LHCN-M2 (cell line): ENCODE measurements around the gene NRTN. TPM values are rescaled to one million over a fixed set of nuclear protein-coding genes. Genes with fewer than 3 reads are reported as not detected.

Source experiments
- DNase-seq: peaks from one replicate; pipeline ENCODE4 v3.0.0-alpha.2; 2012; ENCODE audit warnings: low read depth
- total RNA-seq: library from RNA; depleted of rRNA; stranded (reverse); fragments of >200 nt; gene quantifications from 2 replicates; pipeline ENCODE4 v1.2.3, GENCODE V29; 2014

NRTN gene
- total RNA-seq, 1 experiment from 2014 or later = not detected

DNA sequence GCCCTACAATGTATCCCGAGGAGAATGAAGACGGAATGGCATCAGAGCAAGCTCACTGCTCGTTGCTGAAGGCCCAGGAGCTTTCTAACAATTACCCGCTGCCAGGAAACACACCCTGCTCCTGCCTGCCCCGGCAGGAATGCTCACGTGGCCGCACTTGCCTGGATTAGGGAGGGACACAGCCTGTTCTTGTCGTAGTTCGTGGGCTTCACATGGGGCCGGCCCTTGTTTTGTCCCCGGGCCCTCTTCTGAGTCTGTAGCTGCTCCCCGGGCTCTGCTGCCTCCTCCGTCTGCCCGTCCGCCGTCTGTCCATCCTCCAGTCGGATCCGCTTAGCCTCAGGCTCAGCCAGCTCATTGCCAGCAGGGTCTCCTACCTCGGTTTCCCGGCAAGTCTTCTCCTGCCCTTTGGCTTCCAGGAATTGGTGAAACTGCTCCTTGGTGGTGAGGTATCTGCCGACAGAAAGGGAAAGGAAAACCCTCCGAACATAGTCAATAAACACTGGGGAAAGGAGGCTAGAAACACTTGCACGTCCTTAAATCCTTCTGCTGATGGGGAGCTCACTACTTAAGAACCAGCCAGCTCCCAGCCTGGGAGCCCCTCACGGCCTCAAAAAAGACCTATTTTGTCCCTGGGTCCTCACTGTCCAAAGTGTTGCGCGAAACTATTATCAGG, 14.8 kb upstream of the NRTN start:
- no peak for DNase-seq

DNA sequence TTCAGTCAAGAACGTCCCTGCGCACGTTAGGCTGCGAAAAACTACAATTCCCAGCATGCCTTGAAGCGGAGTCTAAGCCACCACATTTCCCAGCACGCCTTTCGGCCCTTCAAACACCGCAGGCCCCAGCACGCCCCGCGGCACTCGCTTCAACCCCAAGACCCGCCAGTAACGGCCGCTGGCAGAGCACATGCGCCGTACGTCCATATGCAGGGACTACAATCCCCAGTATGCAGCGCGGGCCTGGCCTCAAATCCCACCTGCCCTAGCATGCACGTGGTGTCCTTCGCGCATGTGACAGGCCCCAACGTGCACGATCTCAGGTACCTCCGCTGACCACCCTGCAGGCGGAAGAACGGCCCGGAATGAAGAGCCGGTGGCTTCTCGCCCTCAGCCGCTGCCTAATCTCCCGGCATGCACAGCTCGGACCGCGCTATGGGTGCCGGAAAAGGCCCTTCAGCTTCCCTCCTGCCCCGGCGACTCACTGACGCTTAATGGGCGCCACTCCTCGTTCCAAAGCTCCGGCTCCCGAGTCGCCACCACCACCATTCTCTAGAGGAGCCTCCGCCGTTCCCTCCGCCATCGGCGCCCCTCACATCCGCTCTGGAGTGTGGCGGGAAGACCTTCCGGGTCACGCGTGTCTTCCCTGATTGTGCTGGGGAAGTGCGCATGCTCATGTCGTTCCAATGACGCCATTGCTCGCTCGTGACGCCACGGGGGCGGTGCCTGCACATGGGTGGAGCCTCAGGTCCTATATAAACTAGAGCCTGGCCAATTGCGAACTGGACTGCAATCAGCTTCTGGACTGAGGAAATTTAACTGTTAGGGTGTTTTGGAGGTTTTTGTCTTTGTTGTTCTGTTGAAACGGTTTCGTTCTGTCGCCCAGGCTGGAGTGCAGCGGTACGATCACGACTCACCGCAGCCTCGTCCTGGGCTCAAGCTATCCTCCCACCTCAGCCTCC, 14.0 kb upstream of the NRTN start, which contains the start of gene DUS3L:
Gene DUS3L (minus strand): TSS at position 605 of the 962 bp plus-strand sequence. CDS start 22 bp downstream, at position 583.
- peak; percentile 96 for DNase-seq

- no peak for DNase-seq
Observed at GRCh38 chr19:5792224-5792623, 12.6 kb upstream of the NRTN start.

DNA sequence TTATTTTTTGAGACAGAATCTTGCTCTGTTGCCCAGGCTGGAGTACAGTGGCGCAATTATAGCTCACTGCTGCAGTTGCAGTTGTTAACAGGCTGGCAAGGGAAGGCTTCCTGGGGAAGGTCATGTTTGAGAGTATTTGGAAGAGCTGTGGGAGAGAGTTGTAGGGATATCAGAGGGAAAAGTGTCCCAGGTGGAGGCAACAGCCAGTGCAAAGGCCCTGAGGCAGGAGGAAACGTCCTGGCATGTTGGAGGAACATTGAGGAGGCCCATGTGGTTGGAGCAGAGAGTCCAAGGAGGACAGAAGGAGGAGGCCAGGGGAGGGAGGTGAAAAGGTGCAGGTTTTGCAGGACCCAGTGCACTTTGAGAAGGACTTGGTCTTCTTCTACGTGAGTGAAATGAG, 11.7 kb upstream of the NRTN start:
- DNase-seq = no peak

DNA sequence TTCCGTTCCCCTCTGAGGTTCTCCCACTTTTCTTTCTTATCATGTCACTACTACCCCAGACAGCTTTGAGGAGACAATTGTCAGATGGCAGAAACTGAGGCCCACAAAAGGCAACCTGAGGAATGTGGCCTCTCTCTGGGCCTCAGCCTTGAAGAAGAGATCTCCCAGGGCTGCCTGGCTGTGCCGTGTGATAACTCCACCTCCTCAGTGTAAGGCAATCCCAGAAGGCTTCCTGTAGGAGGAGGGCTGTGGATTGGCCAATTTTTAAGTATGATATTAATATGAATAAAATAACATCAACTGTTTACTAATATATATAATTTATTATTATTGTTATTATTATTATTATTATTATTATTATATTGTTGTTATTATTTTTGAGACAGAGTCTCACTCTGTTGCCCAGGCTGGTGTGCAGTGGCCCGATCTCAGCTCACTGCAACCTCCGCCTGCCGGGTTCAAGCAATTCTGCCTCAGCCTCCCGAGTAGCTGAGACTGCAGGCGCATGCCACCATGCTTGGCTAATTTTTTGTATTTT, 9.4 kb upstream of the NRTN start:
- no peak for DNase-seq

GRCh38 chr19:5798244-5798643, 6.6 kb upstream of the NRTN start:
- no peak for DNase-seq

DNA sequence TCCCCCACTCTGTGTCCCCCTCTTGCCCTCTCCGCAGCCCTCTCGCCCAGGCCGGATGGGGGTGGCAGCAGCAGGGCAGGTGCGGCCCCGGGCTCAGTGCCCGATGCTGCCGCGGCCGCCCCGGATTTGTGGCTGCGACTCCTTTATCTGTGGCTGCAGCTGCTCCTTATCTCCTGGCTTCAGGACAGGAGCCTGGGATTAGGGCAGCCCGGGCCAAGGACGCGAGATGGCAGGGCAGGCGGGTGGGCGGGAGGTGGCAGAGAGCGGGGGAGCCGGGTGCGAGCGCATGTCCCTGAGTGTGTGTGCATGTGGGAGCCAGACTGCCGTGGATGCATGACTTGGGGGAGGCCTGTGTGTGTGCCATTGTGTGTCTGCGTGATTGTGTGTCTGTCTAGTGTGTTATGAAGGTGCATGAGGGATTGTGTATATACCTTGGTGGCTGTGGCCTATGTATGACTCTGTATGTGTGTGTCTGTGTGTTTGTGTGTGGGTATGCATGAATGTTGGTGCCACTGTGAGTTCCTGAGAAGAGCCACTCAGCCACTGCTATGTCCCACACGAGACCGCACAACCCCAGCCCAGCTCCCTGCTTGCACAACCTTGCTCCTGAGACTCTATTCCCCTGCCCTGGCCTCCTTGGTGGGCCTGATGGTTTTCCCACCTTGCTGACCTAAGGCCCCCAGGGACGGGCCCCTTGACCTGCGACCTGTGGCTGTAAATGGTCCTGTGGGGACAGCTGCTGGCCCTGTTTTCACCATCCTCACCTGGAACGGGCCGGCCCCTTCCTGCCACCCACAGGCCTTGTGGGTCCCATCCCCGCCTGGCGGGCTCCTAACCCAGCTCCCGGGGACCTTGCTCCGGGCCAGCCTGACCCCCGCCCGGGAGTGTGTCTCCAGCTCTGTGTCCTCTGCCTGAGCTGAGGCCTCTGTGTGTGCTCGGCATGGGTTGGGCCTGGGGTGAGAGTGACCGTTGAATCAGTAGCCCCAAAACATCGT, 5.3 kb upstream of the NRTN start:
- DNase-seq = no peak

DNA sequence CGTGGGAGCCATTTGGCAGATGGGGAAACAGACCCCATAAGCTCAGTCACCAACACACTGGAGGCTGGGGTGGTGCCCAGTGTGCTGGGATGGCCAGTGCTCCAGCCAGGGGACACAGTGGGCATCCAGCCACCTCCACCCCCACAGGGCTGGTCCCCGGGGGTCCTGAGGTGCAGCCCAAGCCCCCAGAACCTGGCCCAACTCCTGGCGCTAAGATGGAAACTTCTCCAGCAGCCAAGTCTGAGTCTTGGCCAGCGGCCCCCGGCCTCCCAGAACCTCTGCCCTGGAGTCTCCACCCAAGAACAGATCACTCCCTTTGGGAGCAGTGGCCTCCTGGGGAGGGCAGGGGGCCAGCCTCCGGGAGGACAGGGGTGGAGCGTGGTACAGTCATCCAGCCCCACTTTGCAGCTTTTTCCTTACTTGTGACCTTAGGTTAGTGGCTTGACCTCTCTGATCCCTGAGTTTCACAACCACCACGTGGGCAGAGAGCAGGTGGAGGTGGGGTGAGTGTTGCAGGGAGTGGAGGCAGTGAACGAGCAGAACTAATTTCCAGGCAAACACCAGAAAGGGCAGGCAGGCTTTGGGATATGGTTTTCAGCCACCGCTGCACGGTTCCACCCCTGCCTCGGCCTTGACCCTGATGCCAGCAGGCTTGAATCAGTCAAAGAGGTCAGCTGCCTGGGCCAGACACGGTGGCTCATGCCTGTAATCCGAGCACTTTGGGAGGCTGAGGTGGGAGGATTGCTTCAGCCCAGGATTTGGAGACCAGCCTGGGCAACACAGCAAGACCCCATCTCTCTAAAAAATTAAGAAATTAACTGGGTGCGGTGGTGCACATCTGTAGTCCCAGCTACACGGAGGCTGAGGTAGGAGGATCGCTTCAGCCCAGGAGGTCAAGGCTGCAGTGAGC, 4.3 kb upstream of the NRTN start:
- no peak for DNase-seq

DNA sequence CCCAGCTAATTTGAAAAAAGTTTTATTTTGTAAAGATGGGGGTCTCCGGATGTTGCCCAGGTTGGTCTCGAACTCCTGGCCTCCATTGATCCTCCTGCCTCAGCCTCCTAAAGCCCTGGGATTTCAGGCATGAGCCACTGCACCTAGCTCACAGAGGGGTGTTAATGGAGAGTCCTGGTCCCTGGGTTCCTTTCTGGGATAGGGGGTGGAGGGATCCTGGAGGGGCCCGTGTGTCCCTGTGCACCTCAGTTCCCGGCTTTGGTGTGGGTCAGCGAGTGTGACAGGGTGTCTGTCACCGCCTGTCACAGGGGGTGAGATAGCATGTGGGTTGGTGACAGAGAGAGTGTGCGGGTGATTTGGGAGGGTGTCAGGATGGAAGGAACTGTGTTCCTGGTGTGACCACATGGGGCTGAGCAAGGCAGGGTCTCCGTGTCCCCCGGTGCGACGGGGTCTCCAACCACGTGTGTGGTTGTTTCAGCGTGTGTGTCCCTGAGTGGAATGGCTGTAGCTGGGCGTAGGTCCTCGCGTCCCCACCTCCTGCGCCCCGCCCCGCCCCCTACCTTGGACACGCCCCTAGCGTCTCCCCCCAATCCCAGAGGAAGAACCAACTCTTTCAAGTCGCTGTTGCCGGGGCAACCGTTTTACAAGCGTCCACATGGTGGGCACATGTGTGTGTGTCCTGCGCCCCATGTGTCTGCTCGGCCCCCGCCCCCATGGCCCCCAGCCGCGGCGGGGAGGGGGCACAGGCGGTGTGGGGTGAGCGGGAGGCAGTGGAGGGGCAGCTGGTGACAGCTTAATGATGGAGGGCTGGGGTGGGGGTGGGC, 2.9 kb upstream of the NRTN start:
- peak; percentile 35 for DNase-seq

DNA sequence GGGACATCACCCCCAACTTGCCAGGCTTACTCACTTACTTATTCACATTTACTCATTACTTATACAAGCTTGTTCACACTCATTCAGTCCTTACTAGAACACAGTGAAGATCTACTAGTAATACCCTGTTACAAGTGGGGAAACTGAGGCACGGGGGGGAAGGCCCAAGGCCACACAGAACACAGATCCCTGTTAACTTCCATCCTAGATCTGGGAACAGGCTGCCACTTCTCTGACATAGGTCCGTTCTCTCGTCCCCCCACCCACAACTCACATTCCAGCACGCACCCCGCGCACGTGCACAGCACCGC, 1.5 kb upstream of the NRTN start:
- no peak for DNase-seq

DNA sequence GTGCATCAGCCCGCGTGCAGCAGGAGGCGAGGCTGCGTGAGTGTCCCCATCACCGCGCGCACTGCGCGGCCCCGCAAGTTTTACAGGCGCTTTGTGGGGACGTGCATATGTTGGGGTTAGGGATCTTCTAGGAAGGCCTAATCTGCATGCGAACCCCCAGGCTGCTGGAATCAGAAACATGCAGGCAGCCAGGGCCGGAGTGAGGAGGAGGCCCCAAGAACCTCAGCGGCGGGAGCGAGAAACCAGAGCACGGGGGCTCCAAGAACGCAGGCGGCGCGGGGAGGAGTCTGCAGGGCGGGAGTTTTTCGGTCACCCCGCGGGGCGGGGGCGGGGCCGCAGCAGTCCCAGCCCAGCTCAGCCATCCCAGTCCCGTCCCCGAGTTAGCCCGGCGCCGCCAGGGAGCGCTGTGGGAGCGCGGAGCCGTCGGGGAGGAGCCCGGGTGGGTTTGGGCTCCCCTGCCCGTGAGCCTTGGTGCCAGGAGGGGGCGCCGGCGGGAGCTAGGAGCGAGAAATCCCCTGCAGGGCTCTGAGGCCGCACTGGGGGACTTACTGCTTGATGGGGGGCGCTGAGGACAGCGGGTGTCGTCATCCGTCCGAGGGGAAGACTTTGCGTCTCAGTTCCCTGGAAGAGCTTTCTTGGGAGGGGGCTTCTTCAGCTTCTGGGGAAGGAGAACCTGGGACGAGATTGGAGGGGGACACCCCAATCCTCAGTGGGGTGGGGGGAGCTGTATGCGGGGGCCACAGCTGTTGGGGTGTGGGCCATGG, 933 bp upstream of the NRTN start:
- peak; percentile 78 for DNase-seq

DNA sequence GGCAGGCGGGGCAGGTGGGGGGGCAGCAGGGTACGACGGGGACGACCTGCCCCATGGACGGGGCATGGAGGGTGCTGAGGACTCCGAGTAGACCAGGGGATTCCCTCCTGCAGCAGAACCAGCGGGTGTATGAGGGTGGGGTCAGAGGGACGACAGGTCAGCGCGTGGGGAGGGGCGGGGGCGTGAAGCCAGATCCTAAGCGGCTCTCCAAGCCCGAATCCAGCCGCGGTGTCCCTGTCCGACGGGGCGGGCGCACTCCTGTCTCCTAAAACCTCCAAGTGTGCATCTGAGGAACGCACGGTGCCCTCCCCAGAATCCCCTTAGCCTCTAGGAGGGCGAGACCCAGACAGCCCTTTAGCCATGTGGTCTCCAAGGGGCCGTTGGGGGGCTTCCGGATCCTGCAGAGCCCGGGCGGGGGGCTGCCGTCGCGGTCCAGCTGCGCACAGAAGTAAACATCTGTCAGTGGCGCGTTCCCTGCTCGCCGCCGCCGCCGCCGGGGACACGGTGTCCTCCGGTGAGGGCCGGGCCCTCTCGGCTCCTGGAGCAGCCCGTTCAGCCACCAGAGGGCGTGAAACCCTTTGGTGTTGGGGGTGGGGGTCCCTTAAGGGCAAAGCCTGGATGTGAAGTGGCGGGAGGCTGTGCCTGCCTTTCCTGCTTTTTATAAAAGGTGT, 730 bp downstream of the NRTN start:
- no peak for DNase-seq

DNA sequence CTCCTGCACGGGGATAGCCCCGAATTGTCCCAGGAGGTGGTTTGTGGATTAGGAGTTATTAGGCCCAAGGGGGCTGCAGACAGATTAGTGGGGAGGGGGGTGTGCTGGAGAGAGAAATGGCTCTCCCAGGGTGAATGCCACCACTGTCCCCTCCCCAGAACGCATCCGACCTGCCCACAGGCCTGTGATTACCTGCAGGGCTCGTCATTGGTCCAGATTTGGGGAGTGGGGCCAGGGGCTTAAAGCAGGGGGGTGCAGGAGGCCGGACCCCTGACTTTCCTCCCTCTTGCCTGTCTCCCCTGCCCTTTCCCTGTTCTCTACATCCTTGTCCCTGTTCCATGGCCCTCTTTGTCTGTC, 1.2 kb downstream of the NRTN start:
- DNase-seq = no peak

DNA sequence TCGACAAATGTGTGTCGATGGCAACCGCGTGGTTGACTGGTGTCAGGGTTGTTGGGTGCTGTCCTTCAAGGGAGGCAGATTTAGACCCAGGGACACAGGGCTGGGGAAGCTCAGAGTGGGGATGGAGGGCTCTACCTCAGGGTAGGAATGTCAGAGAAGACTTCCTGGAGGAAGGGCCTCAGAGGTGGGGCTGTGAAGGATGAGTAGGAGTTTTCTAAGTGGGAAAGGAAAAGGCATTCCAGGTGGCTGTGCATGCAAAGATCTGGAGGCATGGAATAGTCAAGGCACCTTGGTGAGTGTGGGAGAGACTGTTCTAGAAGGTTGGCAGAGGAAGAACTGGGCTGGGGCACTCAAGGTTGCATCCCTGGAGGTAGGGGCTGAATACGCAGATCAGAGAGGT, 2.0 kb downstream of the NRTN start:
- no peak for DNase-seq

DNA sequence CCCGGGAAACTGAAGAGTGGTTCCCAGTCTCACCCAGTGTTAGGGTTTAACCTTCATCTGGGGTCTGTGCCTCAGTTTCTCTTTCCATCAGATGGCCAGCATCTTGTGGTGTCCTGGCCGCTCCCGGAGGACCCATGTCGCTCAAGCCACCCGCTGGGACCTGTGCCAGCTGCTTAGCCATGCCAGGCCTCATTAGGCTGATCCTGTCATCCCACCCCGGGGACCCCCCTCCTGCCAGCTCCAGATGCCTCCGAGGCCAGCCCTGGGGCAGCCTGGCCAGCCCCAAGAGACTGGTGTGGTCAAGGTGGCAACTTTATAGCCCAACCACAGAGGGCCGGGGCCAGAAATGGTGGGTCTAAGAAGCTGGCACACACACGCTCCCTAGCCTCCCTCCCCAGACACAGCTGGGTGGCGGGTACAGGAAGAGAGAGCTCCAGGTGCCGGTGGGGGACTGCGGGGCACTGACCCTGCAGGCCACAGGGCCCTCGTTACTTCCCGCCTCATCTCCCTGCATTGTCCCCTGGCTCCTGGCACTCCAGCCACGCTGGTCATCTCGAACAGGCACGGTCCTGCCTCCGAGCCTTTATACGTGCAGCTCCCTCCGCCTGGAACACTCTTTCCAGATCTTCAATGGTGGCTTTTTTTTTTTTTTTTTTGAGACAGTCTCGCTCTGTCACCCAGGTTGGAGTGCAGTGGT, 3.4 kb downstream of the NRTN start:
- DNase-seq = no peak

DNA sequence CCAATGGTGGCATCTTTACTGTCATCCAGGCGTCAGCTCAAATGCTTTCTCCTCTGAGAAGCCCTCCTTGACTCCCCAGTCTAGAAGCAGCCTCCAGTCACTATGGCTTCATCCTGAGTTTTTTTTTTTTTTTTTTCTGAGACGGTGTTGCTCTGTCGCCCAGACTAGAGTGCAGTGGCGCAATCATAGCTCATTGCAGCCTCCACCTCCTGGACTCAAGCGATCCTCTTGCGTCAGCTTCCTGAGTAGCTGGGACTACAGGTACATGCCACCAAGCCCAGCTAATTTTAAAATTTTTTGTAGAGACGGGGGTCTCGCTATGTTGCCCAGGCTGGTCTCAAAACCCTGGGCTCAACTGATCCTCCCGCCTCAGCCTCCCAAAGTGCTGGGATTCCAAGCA, 4.2 kb downstream of the NRTN start:
- no peak for DNase-seq

GRCh38 chr19:5809469-5809868, 4.6 kb downstream of the NRTN start:
- no peak for DNase-seq

DNA sequence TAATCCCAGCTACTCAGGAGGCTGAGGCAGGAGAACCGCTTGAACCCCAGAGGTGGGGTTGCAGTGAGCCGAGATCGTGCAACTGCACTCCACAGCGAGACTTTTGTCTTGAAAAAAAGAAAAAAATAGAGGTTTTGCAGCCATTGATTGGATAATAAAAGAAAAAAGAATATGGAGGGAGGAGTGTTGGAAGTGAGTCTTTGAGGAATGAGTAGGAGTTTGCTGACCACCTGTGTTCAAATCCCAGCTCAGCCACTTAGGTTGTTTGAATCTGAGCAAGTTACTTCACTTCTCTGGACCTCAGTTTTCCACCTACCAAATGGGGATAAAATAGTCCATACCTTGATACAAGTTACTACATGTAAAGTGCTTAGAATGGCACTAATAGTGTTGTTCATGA, 6.2 kb downstream of the NRTN start:
- no peak for DNase-seq
